ENCODE data around the gene GBA2.
A peak's percentile ranks its signal among the peaks of the same experiment; 100 is the strongest.

Gene GBA2

GRCh38 chr9:35763803-35764202, 14.8 kb upstream of the GBA2 start:
- DNase-seq = no peak

GRCh38 chr9:35763181-35763580, 14.2 kb upstream of the GBA2 start:
- no peak for DNase-seq

- DNase-seq = no peak
Observed at GRCh38 chr9:35760651-35761050, 11.6 kb upstream of the GBA2 start.

GRCh38 chr9:35759795-35760194, 10.8 kb upstream of the GBA2 start:
- DNase-seq = no peak

GRCh38 chr9:35758475-35759050, 9.5 kb upstream of the GBA2 start:
- DNase-seq = no peak

- DNase-seq = no peak
Observed at GRCh38 chr9:35757892-35758275, 8.9 kb upstream of the GBA2 start.

- peak; percentile 71 for DNase-seq
Observed at GRCh38 chr9:35757226-35757891, 8.3 kb upstream of the GBA2 start.

GRCh38 chr9:35756275-35757225, 7.5 kb upstream of the GBA2 start:
- peak; percentile 89 for DNase-seq

GRCh38 chr9:35755071-35755470, 6.0 kb upstream of the GBA2 start:
- DNase-seq = no peak

- no peak for DNase-seq
Observed at GRCh38 chr9:35754264-35754663, 5.2 kb upstream of the GBA2 start, which contains the start of gene MSMP. TSS of gene MSMP (minus strand) at chr9:35754276. CDS start at chr9:35754129, 147 bp downstream.

- DNase-seq = no peak
Observed at GRCh38 chr9:35753466-35753865, 4.4 kb upstream of the GBA2 start.

GRCh38 chr9:35750256-35750531, 1.2 kb upstream of the GBA2 start:
- no peak for DNase-seq

- peak; percentile 64 for DNase-seq
Observed at GRCh38 chr9:35749515-35750255, 657 bp upstream of the GBA2 start.

- no peak for DNase-seq
Observed at GRCh38 chr9:35748242-35748857, 678 bp downstream of the GBA2 start.

GRCh38 chr9:35746583-35746982, 2.4 kb downstream of the GBA2 start:
- DNase-seq = no peak

- DNase-seq = no peak
Observed at GRCh38 chr9:35745569-35745968, 3.5 kb downstream of the GBA2 start.

- DNase-seq = no peak
Observed at GRCh38 chr9:35743880-35744518, 5.0 kb downstream of the GBA2 start.

GRCh38 chr9:35743452-35743851, 5.6 kb downstream of the GBA2 start:
- no peak for DNase-seq

GRCh38 chr9:35741740-35742139, 7.3 kb downstream of the GBA2 start:
- DNase-seq = no peak

GRCh38 chr9:35740243-35740642, 8.8 kb downstream of the GBA2 start:
- no peak for DNase-seq

GRCh38 chr9:35738924-35739323, 10.1 kb downstream of the GBA2 start:
- no peak for DNase-seq

GRCh38 chr9:35738186-35738585, 10.8 kb downstream of the GBA2 start:
- DNase-seq = no peak

All from activated CD8-positive, alpha-beta memory T cell treated with anti-CD3 and anti-CD28 coated beads, Interleukin-2, amount 50 U/mL, for 48 hours (primary cell).